GM12878 (cell line): ENCODE measurements around the gene CAPN10. TPM values are rescaled to one million over a fixed set of nuclear protein-coding genes. Genes with fewer than 3 reads are reported as not detected.

Source experiments
- NFXL1 ChIP-seq: fragments of 450-650 bp; IDR thresholded peaks from 2 replicates; pipeline ENCODE4 v1.6.1; 2017; ENCODE audit warnings: antibody characterized with exemption, mild to moderate bottlenecking, borderline replicate concordance
- polyA plus RNA-seq, 11 experiments: library from polyadenylated mRNA; depleted of rRNA in 4 of 11; unstranded in 6 of 11; stranded (reverse) in 5 of 11; fragments of >200 nt; fragmentation: Nextera tagmentation in 4 of 11; fragmentation: Illumina TruSeq in 1 of 11; extraction: Ambion mirVana in 4 of 11; extraction: Trizol in 1 of 11; gene quantifications; 1 replicate in 1 of 11; 2 replicates in 10 of 11; pipeline versions ENCODE4 v1.2.1 to v1.2.3, GENCODE V29; 2011 to 2016; ENCODE audit warnings: inconsistent platforms in 2 of 11, missing spikeins in 2 of 11, low read depth in 1 of 11
- total RNA-seq, 4 experiments: library from RNA; depleted of rRNA in 3 of 4; stranded (reverse); fragments of >200 nt in 3 of 4; fragmentation: Illumina TruSeq in 1 of 4; extraction: Trizol in 1 of 4; gene quantifications; 2 replicates each; pipeline versions ENCODE4 v1.2.1 to v1.2.3, GENCODE V29; 2013 to 2021
- TF ChIP-seq, protein P1 (sequence below): fragments of 450-650 bp; IDR thresholded peaks from 2 replicates; pipeline ENCODE4 v1.6.1; 2016; ENCODE audit warnings: mild to moderate bottlenecking, moderate library complexity, borderline replicate concordance
- TF ChIP-seq, protein P2 (sequence below): fragments of 450-650 bp; formaldehyde crosslinking; IDR thresholded peaks from 2 replicates; pipeline ENCODE4 v1.4.0; 2020; ENCODE audit warnings: mild to moderate bottlenecking, moderate library complexity
- TF ChIP-seq, protein P3 (sequence below): fragments of 450-650 bp; conservative IDR thresholded peaks from 2 replicates; pipeline ENCODE4 v1.6.1; 2017; ENCODE audit warnings: mild to moderate bottlenecking, moderate library complexity
- TF ChIP-seq, protein P4 (sequence below): fragments of 450-650 bp; IDR thresholded peaks from 2 replicates; pipeline ENCODE4 v1.6.1; 2018; ENCODE audit warnings: borderline replicate concordance, mild to moderate bottlenecking; ENCODE audit not compliant: partially characterized antibody

CAPN10 gene
- total and polyA plus RNA-seq, 10 of the 15 experiments (the other 5 are each of a cell fraction or from before 2014, with no cell fraction given) = 0.37 to 40.6 (median 17.5) TPM

DNA sequence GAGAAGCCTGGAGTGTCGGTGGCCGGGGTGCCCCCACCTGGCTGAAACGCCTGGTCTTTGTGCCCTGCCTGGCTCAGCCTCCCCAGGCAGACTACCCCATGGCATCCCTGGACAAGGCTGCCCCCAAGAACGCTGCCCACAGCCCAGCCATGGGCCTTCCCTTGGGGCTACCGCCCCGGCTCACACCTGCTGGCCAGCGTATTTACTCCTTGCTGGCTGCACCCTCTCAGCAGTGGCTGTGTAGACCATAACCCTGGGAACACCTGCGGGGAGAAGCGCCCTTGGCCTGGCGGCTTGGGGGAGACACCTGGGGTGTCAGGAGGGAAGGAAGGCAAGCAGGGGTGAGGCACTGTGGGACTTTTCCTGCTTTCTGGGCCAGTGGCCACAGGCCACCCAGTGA, 17.3 kb downstream of the CAPN10 start (continued):
- TF ChIP-seq, protein P1, sequence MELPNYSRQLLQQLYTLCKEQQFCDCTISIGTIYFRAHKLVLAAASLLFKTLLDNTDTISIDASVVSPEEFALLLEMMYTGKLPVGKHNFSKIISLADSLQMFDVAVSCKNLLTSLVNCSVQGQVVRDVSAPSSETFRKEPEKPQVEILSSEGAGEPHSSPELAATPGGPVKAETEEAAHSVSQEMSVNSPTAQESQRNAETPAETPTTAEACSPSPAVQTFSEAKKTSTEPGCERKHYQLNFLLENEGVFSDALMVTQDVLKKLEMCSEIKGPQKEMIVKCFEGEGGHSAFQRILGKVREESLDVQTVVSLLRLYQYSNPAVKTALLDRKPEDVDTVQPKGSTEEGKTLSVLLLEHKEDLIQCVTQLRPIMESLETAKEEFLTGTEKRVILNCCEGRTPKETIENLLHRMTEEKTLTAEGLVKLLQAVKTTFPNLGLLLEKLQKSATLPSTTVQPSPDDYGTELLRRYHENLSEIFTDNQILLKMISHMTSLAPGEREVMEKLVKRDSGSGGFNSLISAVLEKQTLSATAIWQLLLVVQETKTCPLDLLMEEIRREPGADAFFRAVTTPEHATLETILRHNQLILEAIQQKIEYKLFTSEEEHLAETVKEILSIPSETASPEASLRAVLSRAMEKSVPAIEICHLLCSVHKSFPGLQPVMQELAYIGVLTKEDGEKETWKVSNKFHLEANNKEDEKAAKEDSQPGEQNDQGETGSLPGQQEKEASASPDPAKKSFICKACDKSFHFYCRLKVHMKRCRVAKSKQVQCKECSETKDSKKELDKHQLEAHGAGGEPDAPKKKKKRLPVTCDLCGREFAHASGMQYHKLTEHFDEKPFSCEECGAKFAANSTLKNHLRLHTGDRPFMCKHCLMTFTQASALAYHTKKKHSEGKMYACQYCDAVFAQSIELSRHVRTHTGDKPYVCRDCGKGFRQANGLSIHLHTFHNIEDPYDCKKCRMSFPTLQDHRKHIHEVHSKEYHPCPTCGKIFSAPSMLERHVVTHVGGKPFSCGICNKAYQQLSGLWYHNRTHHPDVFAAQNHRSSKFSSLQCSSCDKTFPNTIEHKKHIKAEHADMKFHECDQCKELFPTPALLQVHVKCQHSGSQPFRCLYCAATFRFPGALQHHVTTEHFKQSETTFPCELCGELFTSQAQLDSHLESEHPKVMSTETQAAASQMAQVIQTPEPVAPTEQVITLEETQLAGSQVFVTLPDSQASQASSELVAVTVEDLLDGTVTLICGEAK = no peak
- TF ChIP-seq, protein P2, sequence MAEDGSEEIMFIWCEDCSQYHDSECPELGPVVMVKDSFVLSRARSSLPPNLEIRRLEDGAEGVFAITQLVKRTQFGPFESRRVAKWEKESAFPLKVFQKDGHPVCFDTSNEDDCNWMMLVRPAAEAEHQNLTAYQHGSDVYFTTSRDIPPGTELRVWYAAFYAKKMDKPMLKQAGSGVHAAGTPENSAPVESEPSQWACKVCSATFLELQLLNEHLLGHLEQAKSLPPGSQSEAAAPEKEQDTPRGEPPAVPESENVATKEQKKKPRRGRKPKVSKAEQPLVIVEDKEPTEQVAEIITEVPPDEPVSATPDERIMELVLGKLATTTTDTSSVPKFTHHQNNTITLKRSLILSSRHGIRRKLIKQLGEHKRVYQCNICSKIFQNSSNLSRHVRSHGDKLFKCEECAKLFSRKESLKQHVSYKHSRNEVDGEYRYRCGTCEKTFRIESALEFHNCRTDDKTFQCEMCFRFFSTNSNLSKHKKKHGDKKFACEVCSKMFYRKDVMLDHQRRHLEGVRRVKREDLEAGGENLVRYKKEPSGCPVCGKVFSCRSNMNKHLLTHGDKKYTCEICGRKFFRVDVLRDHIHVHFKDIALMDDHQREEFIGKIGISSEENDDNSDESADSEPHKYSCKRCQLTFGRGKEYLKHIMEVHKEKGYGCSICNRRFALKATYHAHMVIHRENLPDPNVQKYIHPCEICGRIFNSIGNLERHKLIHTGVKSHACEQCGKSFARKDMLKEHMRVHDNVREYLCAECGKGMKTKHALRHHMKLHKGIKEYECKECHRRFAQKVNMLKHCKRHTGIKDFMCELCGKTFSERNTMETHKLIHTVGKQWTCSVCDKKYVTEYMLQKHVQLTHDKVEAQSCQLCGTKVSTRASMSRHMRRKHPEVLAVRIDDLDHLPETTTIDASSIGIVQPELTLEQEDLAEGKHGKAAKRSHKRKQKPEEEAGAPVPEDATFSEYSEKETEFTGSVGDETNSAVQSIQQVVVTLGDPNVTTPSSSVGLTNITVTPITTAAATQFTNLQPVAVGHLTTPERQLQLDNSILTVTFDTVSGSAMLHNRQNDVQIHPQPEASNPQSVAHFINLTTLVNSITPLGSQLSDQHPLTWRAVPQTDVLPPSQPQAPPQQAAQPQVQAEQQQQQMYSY (CRISPR knock-in tag) = no peak
- TF ChIP-seq, protein P3, sequence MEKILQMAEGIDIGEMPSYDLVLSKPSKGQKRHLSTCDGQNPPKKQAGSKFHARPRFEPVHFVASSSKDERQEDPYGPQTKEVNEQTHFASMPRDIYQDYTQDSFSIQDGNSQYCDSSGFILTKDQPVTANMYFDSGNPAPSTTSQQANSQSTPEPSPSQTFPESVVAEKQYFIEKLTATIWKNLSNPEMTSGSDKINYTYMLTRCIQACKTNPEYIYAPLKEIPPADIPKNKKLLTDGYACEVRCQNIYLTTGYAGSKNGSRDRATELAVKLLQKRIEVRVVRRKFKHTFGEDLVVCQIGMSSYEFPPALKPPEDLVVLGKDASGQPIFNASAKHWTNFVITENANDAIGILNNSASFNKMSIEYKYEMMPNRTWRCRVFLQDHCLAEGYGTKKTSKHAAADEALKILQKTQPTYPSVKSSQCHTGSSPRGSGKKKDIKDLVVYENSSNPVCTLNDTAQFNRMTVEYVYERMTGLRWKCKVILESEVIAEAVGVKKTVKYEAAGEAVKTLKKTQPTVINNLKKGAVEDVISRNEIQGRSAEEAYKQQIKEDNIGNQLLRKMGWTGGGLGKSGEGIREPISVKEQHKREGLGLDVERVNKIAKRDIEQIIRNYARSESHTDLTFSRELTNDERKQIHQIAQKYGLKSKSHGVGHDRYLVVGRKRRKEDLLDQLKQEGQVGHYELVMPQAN = no peak
- TF ChIP-seq NFXL1 = no peak
- TF ChIP-seq, protein P4, sequence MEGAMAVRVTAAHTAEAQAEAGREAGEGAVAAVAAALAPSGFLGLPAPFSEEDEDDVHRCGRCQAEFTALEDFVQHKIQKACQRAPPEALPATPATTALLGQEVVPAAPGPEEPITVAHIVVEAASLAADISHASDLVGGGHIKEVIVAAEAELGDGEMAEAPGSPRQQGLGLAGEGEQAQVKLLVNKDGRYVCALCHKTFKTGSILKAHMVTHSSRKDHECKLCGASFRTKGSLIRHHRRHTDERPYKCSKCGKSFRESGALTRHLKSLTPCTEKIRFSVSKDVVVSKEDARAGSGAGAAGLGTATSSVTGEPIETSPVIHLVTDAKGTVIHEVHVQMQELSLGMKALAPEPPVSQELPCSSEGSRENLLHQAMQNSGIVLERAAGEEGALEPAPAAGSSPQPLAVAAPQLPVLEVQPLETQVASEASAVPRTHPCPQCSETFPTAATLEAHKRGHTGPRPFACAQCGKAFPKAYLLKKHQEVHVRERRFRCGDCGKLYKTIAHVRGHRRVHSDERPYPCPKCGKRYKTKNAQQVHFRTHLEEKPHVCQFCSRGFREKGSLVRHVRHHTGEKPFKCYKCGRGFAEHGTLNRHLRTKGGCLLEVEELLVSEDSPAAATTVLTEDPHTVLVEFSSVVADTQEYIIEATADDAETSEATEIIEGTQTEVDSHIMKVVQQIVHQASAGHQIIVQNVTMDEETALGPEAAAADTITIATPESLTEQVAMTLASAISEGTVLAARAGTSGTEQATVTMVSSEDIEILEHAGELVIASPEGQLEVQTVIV = no peak
